ELR (cell line): ENCODE data around the gene CCDC78.

ENCODE experiments used
- DNase-seq: peaks from one replicate; pipeline ENCODE4 v3.0.0-alpha.2; 2015; ENCODE audit warnings: low read depth

The CCDC78 gene

GRCh38 chr16:678209-678857 lies 47.9 kb downstream of the CCDC78 start:
- DNase-seq = no peak

- no peak for DNase-seq
Measured at GRCh38 chr16:677316-678190, 48.7 kb downstream of the CCDC78 start.

- DNase-seq = no peak
Measured at GRCh38 chr16:676913-677312, 49.3 kb downstream of the CCDC78 start.

GRCh38 chr16:676565-676902 lies 49.7 kb downstream of the CCDC78 start:
- no peak for DNase-seq

GRCh38 chr16:675884-676564 lies 50.2 kb downstream of the CCDC78 start:
- DNase-seq = no peak

GRCh38 chr16:674968-675883 lies 51.0 kb downstream of the CCDC78 start, which contains the start of gene RHBDL1:
TSS of gene RHBDL1 (plus strand) at chr16:675671. CDS start at chr16:675791, 120 bp downstream.
- peak; percentile 46 for DNase-seq

- DNase-seq = no peak
Measured at GRCh38 chr16:674214-674881, 51.9 kb downstream of the CCDC78 start.

- no peak for DNase-seq
Measured at GRCh38 chr16:673399-673991, 52.7 kb downstream of the CCDC78 start.

GRCh38 chr16:672851-673250 lies 53.4 kb downstream of the CCDC78 start:
- no peak for DNase-seq
